Right renal cortex interstitium (tissue), 3 donors: ENCODE results near the gene IGF2BP3. TPM values are rescaled to one million over a fixed set of nuclear protein-coding genes. Genes with fewer than 3 reads are reported as not detected.
"Not testable (repeated sequence)": the region's sequence is repeated elsewhere in the genome, so short reads cannot be mapped to it uniquely, and the experiment has no call there.

Source experiments
- DNase-seq, 3 donors: peaks; one replicate each; pipeline ENCODE4 v3.0.0-alpha.2; 2013; ENCODE audit warnings: low read depth in 3 of 3, low spot score in 2 of 3
- polyA plus RNA-seq, 3 donors: library from polyadenylated mRNA; unstranded; fragments of 120-200 nt; gene quantifications; one replicate each; pipeline ENCODE4 v1.2.1, GENCODE V29; 2013; ENCODE audit not compliant: insufficient read length in 3 of 3

IGF2BP3 gene
- polyA plus RNA-seq, 3 donors, result 57.9 to 64.6 (median 64.2) TPM

GRCh38 chr7:23347033-23347681 is 123.1 kb downstream of the IGF2BP3 start:
- no peak for DNase-seq

- DNase-seq, result no peak
Measured at GRCh38 chr7:23346316-23346715, 124.0 kb downstream of the IGF2BP3 start.

GRCh38 chr7:23345601-23346000 is 124.7 kb downstream of the IGF2BP3 start:
- no peak for DNase-seq

GRCh38 chr7:23343806-23344475 is 126.3 kb downstream of the IGF2BP3 start:
- no peak for DNase-seq

GRCh38 chr7:23343102-23343501 is 127.2 kb downstream of the IGF2BP3 start:
- no peak for DNase-seq

GRCh38 chr7:23341846-23342598 is 128.3 kb downstream of the IGF2BP3 start:
- DNase-seq, result no peak

GRCh38 chr7:23338863-23339262 is 131.4 kb downstream of the IGF2BP3 start:
- DNase-seq, result no peak

GRCh38 chr7:23338439-23338838 is 131.9 kb downstream of the IGF2BP3 start:
- no peak for DNase-seq

GRCh38 chr7:23337374-23337773 is 132.9 kb downstream of the IGF2BP3 start:
- no peak for DNase-seq

GRCh38 chr7:23336799-23337283 is 133.4 kb downstream of the IGF2BP3 start:
- DNase-seq, result no peak

GRCh38 chr7:23336086-23336485 is 134.2 kb downstream of the IGF2BP3 start:
- DNase-seq, result no peak

GRCh38 chr7:23335621-23336020 is 134.7 kb downstream of the IGF2BP3 start:
- no peak for DNase-seq

- DNase-seq, result no peak
Measured at GRCh38 chr7:23335136-23335535, 135.2 kb downstream of the IGF2BP3 start.

GRCh38 chr7:23334482-23335056 is 135.7 kb downstream of the IGF2BP3 start:
- DNase-seq, result no peak

- DNase-seq, result no peak
Measured at GRCh38 chr7:23333671-23334246, 136.5 kb downstream of the IGF2BP3 start.

GRCh38 chr7:23332910-23333612 is 137.2 kb downstream of the IGF2BP3 start:
- DNase-seq, result no peak

GRCh38 chr7:23332193-23332592 is 138.1 kb downstream of the IGF2BP3 start:
- no peak for DNase-seq

- DNase-seq, result no peak
Measured at GRCh38 chr7:23331132-23331531, 139.2 kb downstream of the IGF2BP3 start.

GRCh38 chr7:23315366-23315765 is 154.9 kb downstream of the IGF2BP3 start:
- no peak for DNase-seq

- DNase-seq, result not testable (repeated sequence)
Measured at GRCh38 chr7:23312141-23312540, 158.2 kb downstream of the IGF2BP3 start.
